HG03159 (cell line): ENCODE measurements around the gene PTCH2.

Experiments used
- ATAC-seq: cut with Tn5 transposase; IDR thresholded peaks from one replicate; pipeline ENCODE4 v1.9.1; 2021; ENCODE audit warnings: mild to moderate bottlenecking, moderate library complexity; ENCODE audit not compliant: unreplicated experiment

The PTCH2 gene

GRCh38 chr1:44842862-44843655 lies at the start of gene PTCH2:
Gene PTCH2 (minus strand): TSS chr1:44843253. CDS start chr1:44842932, 321 bp downstream.
- no peak for ATAC-seq

- no peak for ATAC-seq
Observed at GRCh38 chr1:44890007-44890406, 47.0 kb upstream of the PTCH2 start.

- ATAC-seq = no peak
Observed at GRCh38 chr1:44885406-44885805, 42.4 kb upstream of the PTCH2 start.

- ATAC-seq = no peak
Observed at GRCh38 chr1:44884746-44885145, 41.7 kb upstream of the PTCH2 start.

- no peak for ATAC-seq
Observed at GRCh38 chr1:44881011-44881632, 38.1 kb upstream of the PTCH2 start.

GRCh38 chr1:44874155-44874554 lies 31.1 kb upstream of the PTCH2 start:
- ATAC-seq = no peak

- ATAC-seq = no peak
Observed at GRCh38 chr1:44870096-44870495, 27.0 kb upstream of the PTCH2 start.

- ATAC-seq = no peak
Observed at GRCh38 chr1:44867801-44868200, 24.7 kb upstream of the PTCH2 start.

- no peak for ATAC-seq
Observed at GRCh38 chr1:44862829-44863401, 19.9 kb upstream of the PTCH2 start.

- no peak for ATAC-seq
Observed at GRCh38 chr1:44860891-44861425, 17.9 kb upstream of the PTCH2 start.

GRCh38 chr1:44860331-44860730 lies 17.3 kb upstream of the PTCH2 start:
- ATAC-seq = no peak

- ATAC-seq = no peak
Observed at GRCh38 chr1:44857446-44857845, 14.4 kb upstream of the PTCH2 start.

GRCh38 chr1:44855742-44856141 lies 12.7 kb upstream of the PTCH2 start:
- no peak for ATAC-seq

GRCh38 chr1:44854970-44855369 lies 11.9 kb upstream of the PTCH2 start:
- ATAC-seq = no peak

- no peak for ATAC-seq
Observed at GRCh38 chr1:44853201-44853600, 10.1 kb upstream of the PTCH2 start.

- no peak for ATAC-seq
Observed at GRCh38 chr1:44851308-44851707, 8.3 kb upstream of the PTCH2 start.

GRCh38 chr1:44849575-44850132 lies 6.6 kb upstream of the PTCH2 start:
- ATAC-seq = no peak

GRCh38 chr1:44848456-44849181 lies 5.6 kb upstream of the PTCH2 start:
- no peak for ATAC-seq

GRCh38 chr1:44847845-44848244 lies 4.8 kb upstream of the PTCH2 start:
- no peak for ATAC-seq

- ATAC-seq = no peak
Observed at GRCh38 chr1:44846985-44847384, 3.9 kb upstream of the PTCH2 start.

GRCh38 chr1:44842486-44842861 lies 579 bp downstream of the PTCH2 start:
- ATAC-seq = no peak
